HepG2 (cell line): ENCODE measurements around the gene DHRS13. TPM values are rescaled to one million over a fixed set of nuclear protein-coding genes. Genes with fewer than 3 reads are reported as not detected.

ENCODE experiments used
- ATAC-seq: fragments of 200-7000 bp; cut with Tn5 transposase; 3 replicates; pipeline ENCODE4 v1.9.1; 2020; ENCODE audit warnings: mild to moderate bottlenecking, moderate library complexity
- BruUV-seq: library from RNA; stranded (reverse); fragments of 400-500 nt; replicated peaks from 2 replicates; lab custom pipeline; 2021; lab: Mats Ljungman, UMichigan
- CTCF ChIA-PET: fragments of 300-600 bp; formaldehyde crosslinking; extraction: SDS; loops from one replicate; lab custom pipeline; 2021; ENCODE audit warnings: low total read pairs, inconsistent platforms, low intra/inter-chr PET ratio; lab: Yijun Ruan, JAX
- POLR2A ChIA-PET: fragments of 350-600 bp; sonication (Branson Sonifier 250); formaldehyde crosslinking; loops from one replicate; lab custom pipeline; 2020; ENCODE audit warnings: antibody characterized with exemption, inconsistent platforms; lab: Yijun Ruan, JAX
- DNase-seq: peaks from one replicate; pipeline ENCODE4 v3.0.0-alpha.2; 2015; ENCODE audit warnings: low spot score
- FAIRE-seq: peaks from 3 replicates; lab custom pipeline; 2011; peaks lifted over from hg19 to GRCh38; lab: Jason Lieb, UNC
- H2AFZ ChIP-seq: one replicate; pipeline ENCODE4 v1.6.1; 2011; ENCODE audit warnings: low read length, inconsistent platforms
- H3K27ac ChIP-seq: fragments of 300-600 bp; 3 replicates; pipeline ENCODE4 v1.8.0; 2011; ENCODE audit warnings: mixed run types, mild to moderate bottlenecking, mixed read lengths, low read length, inconsistent platforms; ENCODE audit not compliant: insufficient read depth; ENCODE audit errors: extremely low read length
- H3K27me3 ChIP-seq, 2 experiments: fragments of 200-600 bp in 1 of 2; 2 replicates in 1 of 2; 3 replicates in 1 of 2; pipeline versions ENCODE4 v1.6.0 to v1.8.0; 2011; ENCODE audit warnings: low read length in 2 of 2, mild to moderate bottlenecking in 2 of 2, moderate library complexity in 2 of 2, inconsistent platforms in 1 of 2; ENCODE audit not compliant: insufficient read depth in 2 of 2, control insufficient read depth in 1 of 2
- H3K36me3 ChIP-seq, 2 experiments: fragments of 200-600 bp in 1 of 2; replicated peaks in 1 of 2; 2 replicates in 1 of 2; 3 replicates in 1 of 2; pipeline versions ENCODE4 v1.5.1 to v1.8.0; 2011; ENCODE audit warnings: low read length in 2 of 2, inconsistent platforms in 1 of 2; ENCODE audit not compliant: insufficient read depth in 2 of 2, control insufficient read depth in 1 of 2
- H3K4me1 ChIP-seq: 2 replicates; pipeline ENCODE4 v1.5.1; 2012; ENCODE audit warnings: low read length, inconsistent platforms; ENCODE audit not compliant: insufficient read depth
- H3K4me2 ChIP-seq: 2 replicates; pipeline ENCODE4 v1.6.0; 2011; ENCODE audit warnings: low read depth, low read length, inconsistent platforms
- H3K4me3 ChIP-seq, 3 experiments: fragments of 200-600 bp in 1 of 3; sonication (generic), shearing (Covaris generic) in 1 of 3; replicated peaks in 1 of 3; 2 replicates each; pipeline ENCODE4 v1.5.1; 2011 to 2016; ENCODE audit warnings: low read length in 3 of 3, inconsistent platforms in 2 of 3, low read depth in 2 of 3, mild to moderate bottlenecking in 2 of 3, control low read depth in 1 of 3, mixed read lengths in 1 of 3; ENCODE audit not compliant: insufficient read depth in 1 of 3
- H3K79me2 ChIP-seq: one replicate; pipeline ENCODE4 v1.6.1; 2011; ENCODE audit warnings: low read length, inconsistent platforms; ENCODE audit not compliant: insufficient read depth
- H3K9ac ChIP-seq: 2 replicates; pipeline ENCODE4 v1.6.0; 2011; ENCODE audit warnings: mild to moderate bottlenecking, low read depth, low read length, inconsistent platforms; ENCODE audit not compliant: insufficient read depth
- H3K9me3 ChIP-seq: 2 replicates; pipeline ENCODE4 v1.5.1; 2012; ENCODE audit warnings: mild to moderate bottlenecking, low read length
- H4K20me1 ChIP-seq: 2 replicates; pipeline ENCODE4 v1.6.0; 2011; ENCODE audit warnings: inconsistent platforms, mild to moderate bottlenecking, low read length, moderate library complexity; ENCODE audit not compliant: insufficient read depth
- CEBPB ChIP-seq: IDR thresholded peaks from 2 replicates; pipeline ENCODE4 v1.6.1; 2011; ENCODE audit warnings: low read depth, low read length, improper control_type of control experiment, borderline replicate concordance
- CEBPG ChIP-seq: IDR thresholded peaks from 2 replicates; pipeline ENCODE4 v1.6.1; 2016
- EP300 ChIP-seq, 3 experiments: sonication (generic) in 1 of 3; formaldehyde crosslinking in 1 of 3; IDR thresholded peaks; 2 replicates each; pipeline versions ENCODE4 v1.5.1 to v1.6.1; 2011 to 2020; ENCODE audit warnings: low read depth in 2 of 3, low read length in 2 of 3, borderline replicate concordance in 1 of 3, improper control_type of control experiment in 1 of 3, mild to moderate bottlenecking in 1 of 3, missing genetic modification reagents in 1 of 3, moderate library complexity in 1 of 3
- FOXP1 ChIP-seq, 2 experiments: fragments of 450-650 bp in 1 of 2; IDR thresholded peaks; 2 replicates each; pipeline ENCODE4 v1.6.1; 2017 to 2018; ENCODE audit warnings: antibody characterized with exemption in 1 of 2
- MAFK ChIP-seq, 2 experiments: IDR thresholded peaks in 1 of 2; conservative IDR thresholded peaks in 1 of 2; 2 replicates each; pipeline ENCODE4 v1.6.1; 2011; ENCODE audit warnings: improper control_type of control experiment in 2 of 2, low read length in 2 of 2
- NONO ChIP-seq, 2 experiments: fragments of 450-650 bp in 1 of 2; sonication (generic) in 1 of 2; formaldehyde crosslinking in 1 of 2; IDR thresholded peaks in 1 of 2; conservative IDR thresholded peaks in 1 of 2; 2 replicates each; pipeline versions ENCODE4 v1.6.1 to v1.8.0; 2017 to 2022; ENCODE audit warnings: mild to moderate bottlenecking in 1 of 2, missing genetic modification reagents in 1 of 2, moderate library complexity in 1 of 2
- NR1H2 ChIP-seq: sonication (generic); formaldehyde crosslinking; IDR thresholded peaks from 2 replicates; pipeline ENCODE4 v1.8.1; 2022; ENCODE audit warnings: low read depth, missing genetic modification reagents, borderline replicate concordance
- SOX13 ChIP-seq, 3 experiments: fragments of 450-650 bp in 1 of 3; sonication (generic) in 1 of 3; formaldehyde crosslinking in 1 of 3; IDR thresholded peaks in 2 of 3; conservative IDR thresholded peaks in 1 of 3; 2 replicates each; pipeline versions ENCODE4 v1.5.0 to v1.6.1; 2016 to 2020; ENCODE audit warnings: antibody characterized with exemption in 1 of 3, mild to moderate bottlenecking in 1 of 3, missing compliant biosample characterization in 1 of 3, missing genetic modification reagents in 1 of 3, moderate library complexity in 1 of 3
- TCF7 ChIP-seq: sonication (generic); IDR thresholded peaks from 2 replicates; pipeline ENCODE4 v1.6.1; 2016; ENCODE audit warnings: antibody characterized with exemption, low read depth
- ZFP62 ChIP-seq: sonication (generic); formaldehyde crosslinking; IDR thresholded peaks from 2 replicates; pipeline ENCODE4 v1.4.0; 2020; ENCODE audit warnings: missing genetic modification reagents
- ZMYM4 ChIP-seq: sonication (generic); formaldehyde crosslinking; IDR thresholded peaks from 2 replicates; pipeline ENCODE4 v1.8.1; 2023; ENCODE audit warnings: mild to moderate bottlenecking, missing genetic modification reagents
- ZNF18 ChIP-seq: sonication (generic); formaldehyde crosslinking; IDR thresholded peaks from 2 replicates; pipeline ENCODE4 v1.8.0; 2022; ENCODE audit warnings: mild to moderate bottlenecking, missing genetic modification reagents; ENCODE audit not compliant: insufficient replicate concordance
- ZNF230 ChIP-seq: sonication (generic); formaldehyde crosslinking; IDR thresholded peaks from 2 replicates; pipeline ENCODE4 v1.4.0; 2020; ENCODE audit warnings: mild to moderate bottlenecking, missing genetic modification reagents
- ZNF30 ChIP-seq: sonication (generic); formaldehyde crosslinking; IDR thresholded peaks from 2 replicates; pipeline ENCODE4 v1.5.0; 2020; ENCODE audit warnings: mild to moderate bottlenecking, missing genetic modification reagents
- ZNF446 ChIP-seq: sonication (generic); formaldehyde crosslinking; IDR thresholded peaks from 2 replicates; pipeline ENCODE4 v1.5.0; 2020; ENCODE audit warnings: mild to moderate bottlenecking, missing genetic modification reagents
- ZNF580 ChIP-seq: IDR thresholded peaks from 2 replicates; pipeline ENCODE4 v1.6.1; 2016; ENCODE audit warnings: low read depth, borderline replicate concordance
- ZNF780A ChIP-seq: sonication (generic); formaldehyde crosslinking; IDR thresholded peaks from 2 replicates; pipeline ENCODE4 v1.8.0; 2022; ENCODE audit warnings: mild to moderate bottlenecking, missing genetic modification reagents, moderate library complexity
- ZNF816 ChIP-seq: sonication (generic); formaldehyde crosslinking; IDR thresholded peaks from 2 replicates; pipeline ENCODE4 v1.8.0; 2022; ENCODE audit warnings: missing genetic modification reagents, mild to moderate bottlenecking, borderline replicate concordance
- WGBS: methylation state at CpG from one replicate; pipeline ENCODE4 v1.1.6; 2017; ENCODE audit warnings: low lambda C conversion rate; 5-methylcytosine and 5-hydroxymethylcytosine counted together
- in situ Hi-C: cut with HindIII; loops from 2 replicates; pipeline ENCODE4 v1.10.0; 2017; ENCODE audit warnings: low pct_unique_long_range_greater_than_20kb; ENCODE audit not compliant: extremely low pct_ligation_motif_present
- intact Hi-C: fragments of 100-400 bp; cut with micrococcal nuclease; formaldehyde crosslinking; loops from one replicate; pipeline ENCODE4 v1.10.0; 2022; ENCODE audit not compliant: unreplicated experiment
- polyA plus RNA-seq, 8 experiments: library from polyadenylated mRNA; depleted of rRNA in 3 of 8; stranded (reverse) in 7 of 8; unstranded in 1 of 8; fragments of >200 nt; fragmentation: Illumina TruSeq in 4 of 8; extraction: Trizol in 4 of 8; gene quantifications; 2 replicates each; pipeline versions ENCODE4 v1.2.1 to v1.2.3, GENCODE V29; 2011 to 2016; ENCODE audit warnings: low read depth in 4 of 8, missing spikeins in 1 of 8, mixed read lengths in 1 of 8; ENCODE audit not compliant: insufficient read depth in 1 of 8
- total RNA-seq, 5 experiments: library from RNA; depleted of rRNA; stranded (reverse); fragments of >200 nt; fragmentation: Illumina TruSeq; extraction: Trizol; gene quantifications; 2 replicates each; pipeline ENCODE4 v1.2.3, GENCODE V29; 2016; ENCODE audit warnings: low read depth in 1 of 5
- TF ChIP-seq, protein P1 (sequence below): sonication (generic); formaldehyde crosslinking; IDR thresholded peaks from 2 replicates; pipeline ENCODE4 v1.5.1; 2020; ENCODE audit warnings: mild to moderate bottlenecking, moderate library complexity, missing genetic modification reagents

DHRS13 gene
- total and polyA plus RNA-seq, 2 of the 13 experiments (the other 11 are each of a cell fraction or from before 2014, with no cell fraction given): 11.8 to 12.6 TPM

- H4K20me1 ChIP-seq: peaks cover 4% of the 10 kb centered on the region; the same call in 1 of the 2 replicates
- BruUV-seq: no TSS peak
- peaks cover 27 to 62% of the 10 kb centered on the region in 2 experiments for H3K36me3 ChIP-seq
- no peak overlapping the region for H3K4me3 ChIP-seq
- no peak overlapping the region for H2AFZ ChIP-seq
- in situ Hi-C loops: no loop called here
- POLR2A ChIA-PET: interaction anchor here (0.7 to 2.5 kb wide), 12 partner anchors 11 to 273 kb away, joined by 3 to 16 read pairs (median 4); partner anchors contain the start of genes FLOT2, MYO18A, PHF12 and PIPOX
- peak; percentile 43 for DNase-seq
- no peaks in the 10 kb centered on the region for H3K27me3 ChIP-seq
- H3K27ac ChIP-seq: peak overlapping the region; percentile 70
- peak overlapping the region; percentile 44 for H3K9ac ChIP-seq
- H3K9me3 ChIP-seq: no peaks in the 10 kb centered on the region
- ATAC-seq: no peak; the same call in 2 of the 3 replicates
- CTCF ChIA-PET: no interaction called here
- FAIRE-seq: peak; percentile 4
- H3K4me2 ChIP-seq: peak overlapping the region; percentile 50; the same call in 1 of the 2 replicates
- H3K79me2 ChIP-seq: no peaks in the 10 kb centered on the region
- H3K4me1 ChIP-seq: peaks cover 66% of the 10 kb centered on the region
- WGBS: 94% methylated on average over 3 of the region's 3 CpGs
- intact Hi-C loops: loop anchor here (2.0 kb wide), 1 partner anchor 65 kb away; the partner anchor contains the start of gene FAM222B
- TF ChIP-seq ZNF580 (CRISPR knock-in tag) (0 out of 2 replicates have a peak, but pooled peaks have one; percentile 4), ZNF780A (CRISPR knock-in tag) (no peak), ZNF446 (CRISPR knock-in tag) (no peak), CEBPG (CRISPR knock-in tag) (peak; percentile 62), CEBPB (peak; percentile 47; the same call in 1 of the 2 replicates), ZNF816 (no peak), NONO (IDR thresholded peaks at IDR 0.05) (no peak), NONO (CRISPR knock-in tag; conservative IDR thresholded peaks at IDR 0.05) (no peak), SOX13 (IDR thresholded peaks at IDR 0.05) (no peak), SOX13 (CRISPR knock-in tag; conservative IDR thresholded peaks at IDR 0.05 in 1 of 2, IDR thresholded peaks at IDR 0.05 in 1 of 2) (peak in 1 of 2 experiments; percentile 72; a peak in 2 of 4 replicates), ZNF230 (CRISPR knock-in tag) (no peak), ZFP62 (no peak), NR1H2 (CRISPR knock-in tag) (no peak), ZNF30 (CRISPR knock-in tag) (no peak), TCF7 (0 out of 2 replicates have a peak, but pooled peaks have one; percentile 18), EP300 (IDR thresholded peaks at IDR 0.05; ENCODE audit: low read depth in 2 of 2, low read length in 2 of 2) (0 out of 4 replicates have a peak, but pooled peaks of 1 of the 2 experiments have one; percentile 7), EP300 (CRISPR knock-in tag; IDR thresholded peaks at IDR 0.05; ENCODE audit: borderline replicate concordance) (no peak), ZNF18 (no peak), ZMYM4 (no peak), MAFK (conservative IDR thresholded peaks at IDR 0.05 in 1 of 2, IDR thresholded peaks at IDR 0.05 in 1 of 2; ENCODE audit: low read length in 2 of 2) (no peak), FOXP1 (IDR thresholded peaks at IDR 0.05) (no peak), FOXP1 (CRISPR knock-in tag; IDR thresholded peaks at IDR 0.05) (no peak)
- TF ChIP-seq, protein P1, sequence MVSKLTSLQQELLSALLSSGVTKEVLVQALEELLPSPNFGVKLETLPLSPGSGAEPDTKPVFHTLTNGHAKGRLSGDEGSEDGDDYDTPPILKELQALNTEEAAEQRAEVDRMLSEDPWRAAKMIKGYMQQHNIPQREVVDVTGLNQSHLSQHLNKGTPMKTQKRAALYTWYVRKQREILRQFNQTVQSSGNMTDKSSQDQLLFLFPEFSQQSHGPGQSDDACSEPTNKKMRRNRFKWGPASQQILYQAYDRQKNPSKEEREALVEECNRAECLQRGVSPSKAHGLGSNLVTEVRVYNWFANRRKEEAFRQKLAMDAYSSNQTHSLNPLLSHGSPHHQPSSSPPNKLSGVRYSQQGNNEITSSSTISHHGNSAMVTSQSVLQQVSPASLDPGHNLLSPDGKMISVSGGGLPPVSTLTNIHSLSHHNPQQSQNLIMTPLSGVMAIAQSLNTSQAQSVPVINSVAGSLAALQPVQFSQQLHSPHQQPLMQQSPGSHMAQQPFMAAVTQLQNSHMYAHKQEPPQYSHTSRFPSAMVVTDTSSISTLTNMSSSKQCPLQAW: no peak
These were observed 5.0 kb upstream of the DHRS13 start for GRCh38 chr17:28907709-28908475.
